ENCODE data around the gene LYZL4.
A peak's percentile ranks its signal among the peaks of the same experiment; 100 is the strongest.

Gene LYZL4

GRCh38 chr3:42410370-42411131 is at the start of gene LYZL4:
LYZL4 (minus strand) TSS chr3:42410610; CDS start chr3:42407251, 3,359 bp downstream.
- DNase-seq: no peak

GRCh38 chr3:42459151-42459550 is 48.7 kb upstream of the LYZL4 start:
- no peak for DNase-seq

- no peak for DNase-seq
Observed at GRCh38 chr3:42456211-42456610, 45.8 kb upstream of the LYZL4 start.

GRCh38 chr3:42451546-42452230 is 41.3 kb upstream of the LYZL4 start:
- DNase-seq: no peak

- DNase-seq: no peak
Observed at GRCh38 chr3:42451116-42451515, 40.7 kb upstream of the LYZL4 start.

- no peak for DNase-seq
Observed at GRCh38 chr3:42450567-42450966, 40.2 kb upstream of the LYZL4 start.

- DNase-seq: no peak
Observed at GRCh38 chr3:42447481-42447880, 37.1 kb upstream of the LYZL4 start.

GRCh38 chr3:42446111-42447050 is 36.0 kb upstream of the LYZL4 start:
- DNase-seq: no peak

GRCh38 chr3:42443819-42444436 is 33.5 kb upstream of the LYZL4 start:
- DNase-seq: peak in 54 of 56 donors; percentile 6 to 89 (median 62)

- DNase-seq: no peak
Observed at GRCh38 chr3:42443292-42443691, 32.9 kb upstream of the LYZL4 start.

GRCh38 chr3:42442640-42443039 is 32.2 kb upstream of the LYZL4 start:
- DNase-seq: no peak

GRCh38 chr3:42441791-42442190 is 31.4 kb upstream of the LYZL4 start:
- no peak for DNase-seq

- no peak for DNase-seq
Observed at GRCh38 chr3:42440924-42441323, 30.5 kb upstream of the LYZL4 start.

GRCh38 chr3:42439261-42440115 is 29.1 kb upstream of the LYZL4 start:
- DNase-seq: peak in 5 of 56 donors; percentile 2 to 15 (median 8)

GRCh38 chr3:42438758-42439157 is 28.3 kb upstream of the LYZL4 start:
- no peak for DNase-seq

GRCh38 chr3:42438193-42438592 is 27.8 kb upstream of the LYZL4 start:
- no peak for DNase-seq

GRCh38 chr3:42434777-42435380 is 24.5 kb upstream of the LYZL4 start:
- DNase-seq: no peak

GRCh38 chr3:42432485-42432884 is 22.1 kb upstream of the LYZL4 start:
- no peak for DNase-seq

- DNase-seq: no peak
Observed at GRCh38 chr3:42430781-42431532, 20.5 kb upstream of the LYZL4 start.

Data from nucleus accumbens (tissue), 56 donors.